Psoas muscle (tissue), 8 donors: ENCODE measurements around the gene BTN1A1. TPM values are rescaled to one million over a fixed set of nuclear protein-coding genes. Genes with fewer than 3 reads are reported as not detected.

Experiments
- ATAC-seq, 4 donors: fragments of 200-7000 bp; cut with Tn5 transposase; one replicate each; pipeline ENCODE4 v1.9.1; 2020; ENCODE audit warnings: moderate library complexity in 3 of 4, mild to moderate bottlenecking in 2 of 4
- DNase-seq, 2 donors: peaks; one replicate each; pipeline ENCODE4 v3.0.0-alpha.2; 2020
- H3K27ac ChIP-seq: fragments of 200-600 bp; one replicate; pipeline ENCODE4 v1.8.0; 2022
- H3K27me3 ChIP-seq, 3 donors: fragments of 200-600 bp in 1 of 3; one replicate each; pipeline versions ENCODE4 v1.6.1 to v1.8.0; 2013 to 2022; ENCODE audit warnings: low read length in 2 of 3, mild to moderate bottlenecking in 2 of 3, moderate library complexity in 1 of 3; ENCODE audit not compliant: insufficient read depth in 3 of 3
- H3K36me3 ChIP-seq, 2 donors: fragments of 200-600 bp in 1 of 2; one replicate each; pipeline versions ENCODE4 v1.6.1 to v1.8.0; 2013 to 2022; ENCODE audit warnings: low read depth in 1 of 2, mild to moderate bottlenecking in 1 of 2, moderate library complexity in 1 of 2; ENCODE audit not compliant: insufficient read depth in 1 of 2
- H3K4me1 ChIP-seq: fragments of 200-600 bp; one replicate; pipeline ENCODE4 v1.8.0; 2022
- H3K4me3 ChIP-seq: fragments of 200-600 bp; one replicate; pipeline ENCODE4 v1.8.0; 2022; ENCODE audit warnings: mild to moderate bottlenecking
- H3K9me3 ChIP-seq: fragments of 200-600 bp; one replicate; pipeline ENCODE4 v1.8.0; 2022
- WGBS, 3 donors: extraction: QIAGEN DNeasy Blood & Tissue Kit; methylation state at CpG; one replicate each; pipeline versions ENCODE4 v1.1.6 to v1.1.7; 2013; 5-methylcytosine and 5-hydroxymethylcytosine counted together
- intact Hi-C, 2 donors: fragments of 100-400 bp; cut with DNase I; formaldehyde crosslinking; loops; one replicate each; pipeline versions ENCODE4 v1.11.0 to v1.14.2; 2022
- long read RNA-seq, 2 donors: library from polyadenylated mRNA; unstranded; transcript quantifications; one replicate each; pipeline ENCODE4 v2.0.0, GENCODE V29; 2021
- polyA plus RNA-seq, 3 donors: library from polyadenylated mRNA; stranded (reverse); fragments of 200-250 nt; gene quantifications; one replicate each; pipeline ENCODE4 v1.2.3, GENCODE V29; 2013
- total RNA-seq, 4 donors: library from RNA; stranded (reverse); fragmentation: NEBNext Ultra II Directional in 2 of 4; extraction: Animal tissue kit (Norgen Biotek cat#: 25700) in 2 of 4; gene quantifications; one replicate each; pipeline versions ENCODE4 v1.2.1 to v1.2.4, GENCODE V29; 2021 to 2023
- TF ChIP-seq, protein P1 (sequence below): fragments of 200-600 bp; IDR thresholded peaks from one replicate; pipeline ENCODE4 v1.8.0; 2022; ENCODE audit warnings: antibody characterized with exemption
- donor health status: healthy with polysubstance abuse.
- donor health status: DM: no; HTN: no; CAD: no; lungs with moderate emphysema.
- donor health status: Bipolar disorder and iron deficiency.
- donor health status: healthy.
- donor health status: DM: yes; HTN: yes; CAD: no.
- donor health status: DM: no; HTN: no; CAD: no.
- donor health status: DM: no; HTN: no; CAD: no.
- donor health status: DM: yes; HTN: yes; CAD: no.

The BTN1A1 gene, protein sequence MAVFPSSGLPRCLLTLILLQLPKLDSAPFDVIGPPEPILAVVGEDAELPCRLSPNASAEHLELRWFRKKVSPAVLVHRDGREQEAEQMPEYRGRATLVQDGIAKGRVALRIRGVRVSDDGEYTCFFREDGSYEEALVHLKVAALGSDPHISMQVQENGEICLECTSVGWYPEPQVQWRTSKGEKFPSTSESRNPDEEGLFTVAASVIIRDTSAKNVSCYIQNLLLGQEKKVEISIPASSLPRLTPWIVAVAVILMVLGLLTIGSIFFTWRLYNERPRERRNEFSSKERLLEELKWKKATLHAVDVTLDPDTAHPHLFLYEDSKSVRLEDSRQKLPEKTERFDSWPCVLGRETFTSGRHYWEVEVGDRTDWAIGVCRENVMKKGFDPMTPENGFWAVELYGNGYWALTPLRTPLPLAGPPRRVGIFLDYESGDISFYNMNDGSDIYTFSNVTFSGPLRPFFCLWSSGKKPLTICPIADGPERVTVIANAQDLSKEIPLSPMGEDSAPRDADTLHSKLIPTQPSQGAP
- not detected for total RNA-seq
- polyA plus RNA-seq: not detected
- long read RNA-seq, donor 1: 0 reads
- long read RNA-seq, donor 2: 0 reads

DNA sequence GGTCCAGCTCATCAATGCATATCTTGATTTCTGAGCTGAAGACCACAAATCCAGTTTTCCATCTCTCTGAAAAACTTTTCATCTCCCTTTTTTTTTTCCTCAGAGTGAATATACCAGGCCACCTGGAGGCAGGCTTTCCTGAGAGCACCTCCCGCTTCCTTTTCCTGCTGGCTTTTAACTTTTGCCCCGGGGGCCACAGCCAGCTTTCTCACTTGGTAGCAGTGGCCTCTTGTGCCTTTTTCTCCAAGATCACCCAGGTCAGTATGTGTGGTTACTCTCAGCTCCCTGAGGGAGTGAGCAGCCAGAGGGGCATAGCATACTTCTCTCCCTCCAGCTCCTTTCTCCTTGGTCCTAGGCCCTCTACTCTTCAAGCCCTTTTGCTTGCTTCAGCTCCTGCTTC lies at the start of gene BTN1A1:
TSS of gene BTN1A1 (plus strand) at position 202 of the 400 bp plus-strand sequence. CDS start 984 bp downstream, outside the sequence.
- Histone ChIP-seq H3K27ac (no peak within 1 kb of the TSS), H3K4me1 (no peaks in the 10 kb centered on the region), H3K27me3 (peaks cover 0 to 27% (median 6%) of the 10 kb centered on the region in 3 donors), H3K4me3 (no peak within 1 kb of the TSS), H3K9me3 (no peaks in the 10 kb centered on the region), H3K36me3 (no peaks in the 10 kb centered on the region)
- WGBS, 3 donors: 62 to 69% (median 66%) methylated on average over 2 of the region's 2 CpGs
- DNase-seq (no peak), ATAC-seq (no peak)
- TF ChIP-seq, protein P1, sequence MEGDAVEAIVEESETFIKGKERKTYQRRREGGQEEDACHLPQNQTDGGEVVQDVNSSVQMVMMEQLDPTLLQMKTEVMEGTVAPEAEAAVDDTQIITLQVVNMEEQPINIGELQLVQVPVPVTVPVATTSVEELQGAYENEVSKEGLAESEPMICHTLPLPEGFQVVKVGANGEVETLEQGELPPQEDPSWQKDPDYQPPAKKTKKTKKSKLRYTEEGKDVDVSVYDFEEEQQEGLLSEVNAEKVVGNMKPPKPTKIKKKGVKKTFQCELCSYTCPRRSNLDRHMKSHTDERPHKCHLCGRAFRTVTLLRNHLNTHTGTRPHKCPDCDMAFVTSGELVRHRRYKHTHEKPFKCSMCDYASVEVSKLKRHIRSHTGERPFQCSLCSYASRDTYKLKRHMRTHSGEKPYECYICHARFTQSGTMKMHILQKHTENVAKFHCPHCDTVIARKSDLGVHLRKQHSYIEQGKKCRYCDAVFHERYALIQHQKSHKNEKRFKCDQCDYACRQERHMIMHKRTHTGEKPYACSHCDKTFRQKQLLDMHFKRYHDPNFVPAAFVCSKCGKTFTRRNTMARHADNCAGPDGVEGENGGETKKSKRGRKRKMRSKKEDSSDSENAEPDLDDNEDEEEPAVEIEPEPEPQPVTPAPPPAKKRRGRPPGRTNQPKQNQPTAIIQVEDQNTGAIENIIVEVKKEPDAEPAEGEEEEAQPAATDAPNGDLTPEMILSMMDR: no peak
- intact Hi-C loops: no loop called here

DNA sequence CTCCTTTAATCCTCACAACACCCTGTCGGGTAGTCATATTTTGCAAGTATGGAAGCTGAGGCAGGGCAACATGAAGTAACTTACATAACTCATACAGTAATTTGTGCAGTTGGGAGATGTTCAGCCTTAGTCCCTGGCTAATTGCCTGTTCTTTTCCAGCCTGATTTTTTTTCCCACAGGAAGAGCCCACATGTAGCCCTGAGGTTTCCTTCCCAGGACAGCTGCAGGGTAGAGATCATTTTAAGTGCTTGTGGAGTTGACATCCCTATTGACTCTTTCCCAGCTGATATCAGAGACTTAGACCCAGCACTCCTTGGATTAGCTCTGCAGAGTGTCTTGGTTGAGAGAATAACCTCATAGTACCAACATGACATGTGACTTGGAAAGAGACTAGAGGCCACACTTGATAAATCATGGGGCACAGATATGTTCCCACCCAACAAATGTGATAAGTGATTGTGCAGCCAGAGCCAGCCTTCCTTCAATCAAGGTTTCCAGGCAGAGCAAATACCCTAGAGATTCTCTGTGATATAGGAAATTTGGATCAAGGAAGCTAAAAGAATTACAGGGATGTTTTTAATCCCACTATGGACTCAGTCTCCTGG lies 47.4 kb upstream of the BTN1A1 start:
- H3K4me3 ChIP-seq: no peak overlapping the region
- H3K27ac ChIP-seq: no peak overlapping the region
- no peaks in the 10 kb centered on the region for H3K27me3 ChIP-seq
- H3K4me1 ChIP-seq: peaks cover 4% of the 10 kb centered on the region
- H3K36me3 ChIP-seq: no peaks in the 10 kb centered on the region
- ATAC-seq (no peak), DNase-seq (no peak)
- intact Hi-C loops: no loop called here
- 41 to 72% (median 51%) methylated on average over 1 of the region's 1 CpG for WGBS, 3 donors
- no peaks in the 10 kb centered on the region for H3K9me3 ChIP-seq
- TF ChIP-seq, protein P1: no peak

DNA sequence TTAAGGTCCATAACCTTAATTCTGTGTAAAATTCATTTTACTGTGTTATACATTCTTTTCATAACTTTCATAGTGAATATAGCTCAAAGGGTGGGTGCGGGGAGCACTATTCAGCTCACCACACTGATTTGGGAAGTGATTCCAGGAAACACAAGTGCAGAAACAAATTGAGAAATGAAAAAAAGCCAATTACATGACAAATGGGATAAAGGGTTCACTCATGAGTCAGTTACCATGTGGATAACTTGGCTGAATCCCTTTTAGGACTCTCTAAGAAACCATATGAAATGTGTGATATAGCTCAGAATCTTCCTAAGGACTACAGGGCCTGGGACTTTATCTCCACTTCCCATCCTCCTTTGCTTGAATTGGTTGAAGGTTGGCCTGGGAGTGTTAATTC lies 45.5 kb upstream of the BTN1A1 start:
- DNase-seq (no peak), ATAC-seq (no peak)
- TF ChIP-seq, protein P1: no peak
- no peak overlapping the region for H3K27ac ChIP-seq
- H3K4me1 ChIP-seq: peaks cover 15% of the 10 kb centered on the region
- no peaks in the 10 kb centered on the region for H3K27me3 ChIP-seq
- peaks cover 0 to 7% of the 10 kb centered on the region in 2 donors for H3K36me3 ChIP-seq
- intact Hi-C loops: loop anchor here in 1 of 2 donors (5.0 kb wide), 1 partner anchor 32 kb away; no protein-coding TSS in a partner anchor
- no peak overlapping the region for H3K4me3 ChIP-seq
- H3K9me3 ChIP-seq: no peaks in the 10 kb centered on the region
- WGBS, 3 donors: 92 to 95% (median 94%) methylated on average over 1 of the region's 1 CpG

DNA sequence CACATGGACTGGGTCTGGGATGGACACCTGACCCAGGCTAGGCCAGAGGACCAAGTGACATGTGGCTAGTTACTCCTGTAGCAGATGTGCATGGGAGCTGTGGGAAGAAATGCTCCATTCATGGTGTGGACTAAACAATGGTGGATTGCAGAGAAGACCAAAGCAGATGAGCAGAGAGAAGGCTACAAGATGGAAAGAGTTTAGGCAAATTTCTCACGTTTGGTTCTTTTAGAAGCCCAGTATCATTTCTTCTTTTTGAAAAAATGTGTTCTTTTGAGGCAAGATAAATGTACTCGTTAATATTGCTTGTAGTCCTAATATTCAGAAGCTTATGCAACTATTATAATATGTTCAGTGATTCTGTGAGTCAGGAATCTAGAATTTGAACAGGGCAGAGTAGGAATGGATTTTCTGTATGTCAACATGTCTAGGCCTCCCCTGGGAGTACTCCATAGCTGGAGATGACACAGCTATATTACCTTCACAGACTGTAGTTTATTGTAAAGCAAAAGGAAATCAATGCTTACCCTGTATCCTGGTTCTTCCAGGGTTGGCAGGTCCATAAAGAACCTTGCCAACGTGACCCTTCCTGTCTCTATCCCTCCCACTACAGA lies 44.6 kb upstream of the BTN1A1 start:
- 92 to 95% (median 93%) methylated on average over 3 of the region's 3 CpGs for WGBS, 3 donors

More for the DNA sequence above, 44.6 kb upstream of the BTN1A1 start:
- H3K4me3 ChIP-seq: no peak overlapping the region
- TF ChIP-seq, protein P1: no peak
- H3K36me3 ChIP-seq: peaks cover 0 to 15% of the 10 kb centered on the region in 2 donors
- no peak for DNase-seq
- H3K27ac ChIP-seq: no peak overlapping the region
- no peaks in the 10 kb centered on the region for H3K27me3 ChIP-seq
- intact Hi-C loops: loop anchor here in 1 of 2 donors (5.0 kb wide), 1 partner anchor 33 kb away; no protein-coding TSS in a partner anchor
- no peak for ATAC-seq
- no peaks in the 10 kb centered on the region for H3K9me3 ChIP-seq
- H3K4me1 ChIP-seq: peaks cover 20% of the 10 kb centered on the region
